Heart left ventricle (tissue), 16 donors: Measurements from ENCODE around the gene MYO5A. TPM values are rescaled to one million over a fixed set of nuclear protein-coding genes. Genes with fewer than 3 reads are reported as not detected.

Source experiments
- ATAC-seq, 4 donors: fragments of 200-7000 bp; cut with Tn5 transposase; one replicate each; pipeline ENCODE4 v1.9.1; 2020 to 2022; ENCODE audit warnings: moderate library complexity in 4 of 4, mild to moderate bottlenecking in 3 of 4, moderate number of reproducible peaks in 1 of 4
- DNase-seq, 5 donors: peaks; one replicate each; pipeline ENCODE4 v3.0.0-alpha.2; 2020
- H3K27ac ChIP-seq, 12 donors: fragments of 200-600 bp; sonication (generic) in 4 of 12; one replicate each; pipeline versions ENCODE4 v1.5.0 to v1.8.0; 2016 to 2022; ENCODE audit warnings: mild to moderate bottlenecking in 2 of 12
- H3K27me3 ChIP-seq, 9 donors: fragments of 200-600 bp; sonication (generic) in 2 of 9; one replicate each; pipeline versions ENCODE4 v1.5.1 to v1.8.0; 2016 to 2022; ENCODE audit warnings: mild to moderate bottlenecking in 3 of 9
- H3K36me3 ChIP-seq, 9 donors: fragments of 200-600 bp; sonication (generic) in 2 of 9; one replicate each; pipeline versions ENCODE4 v1.5.0 to v1.8.0; 2018 to 2022; ENCODE audit warnings: mild to moderate bottlenecking in 2 of 9
- H3K4me1 ChIP-seq, 12 donors: fragments of 200-600 bp; sonication (generic) in 4 of 12; one replicate each; pipeline versions ENCODE4 v1.5.0 to v1.8.0; 2016 to 2022; ENCODE audit warnings: mild to moderate bottlenecking in 3 of 12
- H3K4me3 ChIP-seq, 12 donors: fragments of 200-600 bp; sonication (generic) in 4 of 12; one replicate each; pipeline versions ENCODE4 v1.5.0 to v1.8.0; 2017 to 2022; ENCODE audit warnings: mild to moderate bottlenecking in 9 of 12, moderate library complexity in 4 of 12
- H3K9me3 ChIP-seq, 12 donors: fragments of 200-600 bp; sonication (generic) in 4 of 12; one replicate each; pipeline versions ENCODE4 v1.5.0 to v1.8.0; 2016 to 2022; ENCODE audit warnings: mild to moderate bottlenecking in 1 of 12
- CTCF ChIP-seq, 12 donors: fragments of 200-600 bp; sonication (generic) in 4 of 12; IDR thresholded peaks; one replicate each; pipeline versions ENCODE4 v1.5.0 to v1.8.0; 2018 to 2022; ENCODE audit warnings: antibody characterized with exemption in 12 of 12, mild to moderate bottlenecking in 5 of 12
- POLR2A ChIP-seq, 2 donors: fragments of 450-650 bp; IDR thresholded peaks; one replicate each; pipeline ENCODE4 v1.6.1; 2017; ENCODE audit warnings: antibody characterized with exemption in 2 of 2, mild to moderate bottlenecking in 2 of 2, moderate library complexity in 2 of 2
- WGBS, 4 donors: extraction: QIAGEN DNeasy Blood & Tissue Kit in 2 of 4; methylation state at CpG; one replicate each; pipeline versions ENCODE4 v1.1.5 to v1.1.7; 2013 to 2018; 5-methylcytosine and 5-hydroxymethylcytosine counted together
- intact Hi-C, 10 donors: fragments of 100-400 bp; cut with DNase I; formaldehyde crosslinking; loops; one replicate each; pipeline versions ENCODE4 v1.11.1 to v1.14.2; 2022
- polyA plus RNA-seq, 2 donors: library from polyadenylated mRNA; stranded (reverse); fragments of 200-250 nt; gene quantifications; one replicate each; pipeline ENCODE4 v1.2.3, GENCODE V29; 2013
- total RNA-seq, 9 donors: library from RNA; depleted of rRNA in 2 of 9; stranded (reverse); fragments of >200 nt in 2 of 9; fragmentation: NEBNext Ultra II Directional in 3 of 9; extraction: Animal tissue kit (Norgen Biotek cat#: 25700) in 3 of 9; gene quantifications; one replicate each; pipeline versions ENCODE4 v1.1.0 to v1.2.4, GENCODE V29; 2016 to 2023
- donor health status: ischemic (EF 13 %, LVEDD 7.1; RV severe dilation, severe dysfunction).
- donor health status: healthy with polysubstance abuse.
- donor health status: DM: no; HTN: yes; CAD: no.
- donor health status: DM: no; HTN: no; CAD: no.
- donor health status: ischemic (EF 25% LVEDD 6.9; RV normal size, moderate dysfunction).
- donor health status: ischemic (EF 25% LVEDD 5.7; RV mildly dilated, moderate dysfunction).
- donor health status: healthy.
- donor health status: DM: yes; HTN: yes; CAD: no.
- donor health status: ischemic (EF 35%, LVEDD 5.7; RV mildly dilated, moderate dysfunction).
- donor health status: nonischemic (EF 11% LVEDD 7.7; RV severe dilation, severe dysfunction).
- donor health status: DM: yes; HTN: yes; CAD: no.
- donor health status: PGD.
- donor health status: ischemic (EF 29% LVEDD 5.4; RV normal size, mild dysfunction).
- donor health status: nonischemic (EF 23%, LVEDD 6.1; RV moderate dilation, normal function).

The MYO5A gene
- total and polyA plus RNA-seq, 11 donors: 3.2 to 29.6 (median 6.9) TPM

GRCh38 chr15:52529940-52530339 is 1.3 kb upstream of the MYO5A start:
- Histone ChIP-seq H3K36me3 (no peaks in the 10 kb centered on the region), H3K4me1 (peaks cover 0 to 31% (median 15%) of the 10 kb centered on the region in 12 donors), H3K27me3 (peaks cover 0 to 11% (median 0%) of the 10 kb centered on the region in 9 donors), H3K4me3 (peak overlapping the region in 10 of 12 donors; percentile 70 to 95 (median 82)), H3K27ac (no peak overlapping the region), H3K9me3 (no peaks in the 10 kb centered on the region)
- intact Hi-C loops: loop anchor here in 3 of 10 donors (5.0 to 10.0 kb wide), 5 partner anchors 37 to 505 kb away; partner anchors contain the start of gene ARPP19 (in 1 of the 3)
- no peak for TF ChIP-seq POLR2A (IDR thresholded peaks at IDR 0.05)
- no peak for TF ChIP-seq CTCF (IDR thresholded peaks at IDR 0.05)
- DNase-seq (no peak), ATAC-seq (no peak)
- WGBS, 4 donors: 43 to 59% (median 50%) methylated on average over 11 of the region's 11 CpGs

DNA sequence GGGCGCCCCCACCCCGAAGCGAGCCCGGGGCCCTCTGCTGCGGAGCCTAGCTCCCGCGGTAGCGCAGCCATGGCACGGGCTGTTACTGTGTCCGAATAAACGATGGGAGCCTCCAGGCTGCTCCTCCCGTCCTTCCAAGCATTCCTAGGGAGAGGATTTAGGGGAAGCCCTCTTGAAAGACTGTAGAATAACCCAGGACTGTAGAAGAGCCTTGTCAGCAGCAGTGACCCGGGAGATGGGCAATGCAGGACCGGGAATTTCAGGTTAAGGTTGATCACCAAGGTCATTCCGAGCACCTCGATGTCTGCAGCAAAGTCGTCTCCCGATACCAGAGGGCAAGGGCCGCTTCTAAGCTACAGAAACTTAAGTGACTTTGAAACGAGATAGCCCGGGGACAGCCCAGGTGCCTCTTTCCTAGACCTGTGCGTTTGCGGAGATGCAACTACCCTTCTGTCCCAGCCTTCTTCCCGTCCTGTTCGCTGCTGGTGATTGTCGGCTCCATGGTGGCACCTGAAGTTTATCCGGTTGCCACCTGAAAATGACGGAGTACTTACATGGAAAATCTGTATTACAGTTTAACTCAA is 753 bp upstream of the MYO5A start:
- intact Hi-C loops: loop anchor here in 3 of 10 donors (5.0 to 10.0 kb wide), 5 partner anchors 38 to 505 kb away; partner anchors contain the start of gene ARPP19 (in 1 of the 3)
- peak overlapping the region; percentile 70 to 95 (median 80) for H3K4me3 ChIP-seq
- peaks cover 0 to 31% (median 15%) of the 10 kb centered on the region in 12 donors for H3K4me1 ChIP-seq
- WGBS, 4 donors: 4 to 9% (median 7%) methylated on average over 22 to 28 of the region's 28 CpGs
- ATAC-seq (peak in 1 of 4 donors; percentile 2), DNase-seq (no peak)
- peak in 1 of 12 donors; percentile 4 for TF ChIP-seq CTCF (IDR thresholded peaks at IDR 0.05)
- no peak for TF ChIP-seq POLR2A (IDR thresholded peaks at IDR 0.05)
- peak overlapping the region in 11 of 12 donors; percentile 62 to 93 (median 81) for H3K27ac ChIP-seq
- no peaks in the 10 kb centered on the region for H3K36me3 ChIP-seq
- H3K27me3 ChIP-seq: peaks cover 0 to 10% (median 0%) of the 10 kb centered on the region in 9 donors
- H3K9me3 ChIP-seq: no peaks in the 10 kb centered on the region

DNA sequence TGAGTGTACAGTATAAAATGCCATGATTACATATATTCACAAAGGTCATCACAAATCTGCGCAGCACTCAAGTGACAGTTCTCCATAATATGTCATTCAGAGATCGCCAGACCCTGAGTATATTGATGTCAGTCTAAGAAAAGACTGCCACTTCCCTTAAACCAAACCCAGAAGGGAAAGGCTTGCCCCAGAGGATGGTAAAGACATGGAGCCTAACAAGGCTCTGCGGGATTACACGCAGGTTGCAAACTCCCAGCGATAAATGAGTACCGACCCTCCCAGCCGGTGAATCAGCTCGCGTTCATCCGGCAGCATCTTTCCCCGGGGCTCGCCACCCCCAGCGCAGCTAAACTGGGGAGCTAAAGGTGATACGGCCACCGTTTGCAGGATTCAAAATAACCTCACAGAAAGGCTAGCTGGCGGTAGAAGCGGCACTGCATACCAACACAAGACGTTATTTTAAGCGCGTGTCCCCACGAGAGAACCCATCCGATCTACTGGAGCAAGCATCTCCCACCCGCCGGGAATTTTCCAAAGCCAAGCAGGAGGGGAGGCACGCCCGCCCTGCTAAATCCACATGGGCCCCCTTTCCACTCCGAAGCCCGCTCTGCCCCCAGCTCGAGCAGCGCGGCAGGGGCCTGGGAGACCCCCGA is 643 bp downstream of the MYO5A start:
- intact Hi-C loops: loop anchor here in 3 of 10 donors (5.0 to 10.0 kb wide), 5 partner anchors 39 to 503 kb away; partner anchors contain the start of gene ARPP19 (in 1 of the 3)
- Histone ChIP-seq H3K27me3 (peaks cover 0 to 6% (median 0%) of the 10 kb centered on the region in 9 donors), H3K9me3 (no peaks in the 10 kb centered on the region), H3K27ac (peak overlapping the region; percentile 29 to 93 (median 80)), H3K36me3 (no peaks in the 10 kb centered on the region), H3K4me3 (peak overlapping the region; percentile 70 to 95 (median 80)), H3K4me1 (peaks cover 0 to 45% (median 16%) of the 10 kb centered on the region in 12 donors)
- TF ChIP-seq CTCF (IDR thresholded peaks at IDR 0.05): no peak
- no peak for TF ChIP-seq POLR2A (IDR thresholded peaks at IDR 0.05)
- ATAC-seq (peak in 3 of 4 donors; percentile 2 to 26 (median 12)), DNase-seq (peak in 1 of 5 donors; percentile 25)
- 4 to 16% (median 5%) methylated on average over 12 to 32 of the region's 32 CpGs for WGBS, 4 donors
